HepG2 (cell line): ENCODE data around the gene PATL1. TPM values are rescaled to one million over a fixed set of nuclear protein-coding genes. Genes with fewer than 3 reads are reported as not detected.

Source experiments
- BCL6 ChIP-seq: IDR thresholded peaks from 2 replicates; pipeline ENCODE4 v1.6.1; 2016; ENCODE audit warnings: missing genetic modification reagents, missing compliant biosample characterization
- EP300 ChIP-seq, 3 experiments: sonication (generic) in 1 of 3; formaldehyde crosslinking in 1 of 3; IDR thresholded peaks; 2 replicates each; pipeline versions ENCODE4 v1.5.1 to v1.6.1; 2011 to 2020; ENCODE audit warnings: low read depth in 2 of 3, low read length in 2 of 3, borderline replicate concordance in 1 of 3, improper control_type of control experiment in 1 of 3, mild to moderate bottlenecking in 1 of 3, missing genetic modification reagents in 1 of 3, moderate library complexity in 1 of 3
- HMG20A ChIP-seq: IDR thresholded peaks from 2 replicates; pipeline ENCODE4 v1.6.1; 2016; ENCODE audit warnings: borderline replicate concordance
- MBNL3 ChIP-seq: fragments of 250-450 bp; sonication (Bioruptor Pico); conservative IDR thresholded peaks from 2 replicates; pipeline ENCODE4 v1.8.0; 2022; ENCODE audit warnings: mild to moderate bottlenecking, inconsistent platforms
- SALL2 ChIP-seq: sonication (generic); formaldehyde crosslinking; IDR thresholded peaks from 2 replicates; pipeline ENCODE4 v1.8.1; 2023; ENCODE audit warnings: mild to moderate bottlenecking, missing genetic modification reagents, inconsistent platforms
- SIN3A ChIP-seq: IDR thresholded peaks from 2 replicates; pipeline ENCODE4 v1.6.1; 2011; ENCODE audit warnings: low read depth, mild to moderate bottlenecking, control low read depth, low read length, borderline replicate concordance
- ZNF569 ChIP-seq: sonication (generic); formaldehyde crosslinking; IDR thresholded peaks from 2 replicates; pipeline ENCODE4 v1.5.0; 2020; ENCODE audit warnings: mild to moderate bottlenecking, missing genetic modification reagents, moderate library complexity, borderline replicate concordance
- ZNF629 ChIP-seq: sonication (generic); formaldehyde crosslinking; conservative IDR thresholded peaks from 2 replicates; pipeline ENCODE4 v1.5.0; 2020; ENCODE audit warnings: missing genetic modification reagents
- polyA plus RNA-seq, 8 experiments: library from polyadenylated mRNA; depleted of rRNA in 3 of 8; stranded (reverse) in 7 of 8; unstranded in 1 of 8; fragments of >200 nt; fragmentation: Illumina TruSeq in 4 of 8; extraction: Trizol in 4 of 8; gene quantifications; 2 replicates each; pipeline versions ENCODE4 v1.2.1 to v1.2.3, GENCODE V29; 2011 to 2016; ENCODE audit warnings: low read depth in 4 of 8, missing spikeins in 1 of 8, mixed read lengths in 1 of 8; ENCODE audit not compliant: insufficient read depth in 1 of 8
- total RNA-seq, 5 experiments: library from RNA; depleted of rRNA; stranded (reverse); fragments of >200 nt; fragmentation: Illumina TruSeq; extraction: Trizol; gene quantifications; 2 replicates each; pipeline ENCODE4 v1.2.3, GENCODE V29; 2016; ENCODE audit warnings: low read depth in 1 of 5
- TF ChIP-seq, protein P1 (sequence below): IDR thresholded peaks from 2 replicates; pipeline ENCODE4 v1.4.0; 2020; ENCODE audit warnings: mild to moderate bottlenecking, missing genetic modification reagents
- TF ChIP-seq, protein P2 (sequence below): sonication (generic); formaldehyde crosslinking; IDR thresholded peaks from 2 replicates; pipeline ENCODE4 v1.4.0; 2020; ENCODE audit warnings: mild to moderate bottlenecking, missing genetic modification reagents, borderline replicate concordance
- TF ChIP-seq, protein P3 (sequence below): sonication (generic); formaldehyde crosslinking; IDR thresholded peaks from 2 replicates; pipeline ENCODE4 v1.4.0; 2020; ENCODE audit warnings: missing genetic modification reagents, borderline replicate concordance
- TF ChIP-seq, protein P4 (sequence below): sonication (generic); formaldehyde crosslinking; IDR thresholded peaks from 2 replicates; pipeline ENCODE4 v1.4.0; 2020; ENCODE audit warnings: missing genetic modification reagents
- TF ChIP-seq, protein P5 (sequence below): sonication (generic); formaldehyde crosslinking; IDR thresholded peaks from 2 replicates; pipeline ENCODE4 v1.8.0; 2022; ENCODE audit warnings: mild to moderate bottlenecking, missing genetic modification reagents
- TF ChIP-seq, protein P6 (sequence below): sonication (generic); formaldehyde crosslinking; IDR thresholded peaks from 2 replicates; pipeline ENCODE4 v1.4.0; 2020; ENCODE audit warnings: missing genetic modification reagents

Gene PATL1
- total and polyA plus RNA-seq, 2 of the 13 experiments (the other 11 are each of a cell fraction or from before 2014, with no cell fraction given), result 12.9 to 26.8 TPM

DNA sequence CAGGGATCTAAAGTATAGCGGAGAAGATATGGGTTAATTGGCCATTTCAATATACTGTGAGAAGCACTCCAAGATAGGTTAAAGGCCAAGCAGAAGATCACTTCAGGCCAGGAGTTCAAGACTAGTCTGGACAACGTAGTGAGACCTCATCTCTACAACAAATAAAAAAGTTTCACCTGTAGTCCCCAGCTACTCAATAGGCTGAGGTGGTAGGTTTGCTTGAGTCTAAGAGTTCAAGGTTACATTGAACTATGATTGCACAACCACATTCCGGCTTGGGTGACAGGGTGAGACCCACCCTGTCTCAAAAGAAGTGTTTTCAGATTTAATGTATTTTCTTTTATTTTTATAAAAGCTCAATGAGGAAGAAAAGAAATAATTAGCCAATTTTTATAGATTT, 25.4 kb downstream of the PATL1 start (continued):
- TF ChIP-seq, protein P1, sequence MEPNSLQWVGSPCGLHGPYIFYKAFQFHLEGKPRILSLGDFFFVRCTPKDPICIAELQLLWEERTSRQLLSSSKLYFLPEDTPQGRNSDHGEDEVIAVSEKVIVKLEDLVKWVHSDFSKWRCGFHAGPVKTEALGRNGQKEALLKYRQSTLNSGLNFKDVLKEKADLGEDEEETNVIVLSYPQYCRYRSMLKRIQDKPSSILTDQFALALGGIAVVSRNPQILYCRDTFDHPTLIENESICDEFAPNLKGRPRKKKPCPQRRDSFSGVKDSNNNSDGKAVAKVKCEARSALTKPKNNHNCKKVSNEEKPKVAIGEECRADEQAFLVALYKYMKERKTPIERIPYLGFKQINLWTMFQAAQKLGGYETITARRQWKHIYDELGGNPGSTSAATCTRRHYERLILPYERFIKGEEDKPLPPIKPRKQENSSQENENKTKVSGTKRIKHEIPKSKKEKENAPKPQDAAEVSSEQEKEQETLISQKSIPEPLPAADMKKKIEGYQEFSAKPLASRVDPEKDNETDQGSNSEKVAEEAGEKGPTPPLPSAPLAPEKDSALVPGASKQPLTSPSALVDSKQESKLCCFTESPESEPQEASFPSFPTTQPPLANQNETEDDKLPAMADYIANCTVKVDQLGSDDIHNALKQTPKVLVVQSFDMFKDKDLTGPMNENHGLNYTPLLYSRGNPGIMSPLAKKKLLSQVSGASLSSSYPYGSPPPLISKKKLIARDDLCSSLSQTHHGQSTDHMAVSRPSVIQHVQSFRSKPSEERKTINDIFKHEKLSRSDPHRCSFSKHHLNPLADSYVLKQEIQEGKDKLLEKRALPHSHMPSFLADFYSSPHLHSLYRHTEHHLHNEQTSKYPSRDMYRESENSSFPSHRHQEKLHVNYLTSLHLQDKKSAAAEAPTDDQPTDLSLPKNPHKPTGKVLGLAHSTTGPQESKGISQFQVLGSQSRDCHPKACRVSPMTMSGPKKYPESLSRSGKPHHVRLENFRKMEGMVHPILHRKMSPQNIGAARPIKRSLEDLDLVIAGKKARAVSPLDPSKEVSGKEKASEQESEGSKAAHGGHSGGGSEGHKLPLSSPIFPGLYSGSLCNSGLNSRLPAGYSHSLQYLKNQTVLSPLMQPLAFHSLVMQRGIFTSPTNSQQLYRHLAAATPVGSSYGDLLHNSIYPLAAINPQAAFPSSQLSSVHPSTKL, result peak; percentile 82
- TF ChIP-seq ZNF629 (CRISPR knock-in tag) (no peak), EP300 (IDR thresholded peaks at IDR 0.05; ENCODE audit: low read depth in 2 of 2, low read length in 2 of 2) (no peak), EP300 (CRISPR knock-in tag; IDR thresholded peaks at IDR 0.05; ENCODE audit: borderline replicate concordance) (no peak), SALL2 (no peak), ZNF569 (CRISPR knock-in tag) (no peak), HMG20A (CRISPR knock-in tag) (peak; percentile 73; the same call in 1 of the 2 replicates), BCL6 (CRISPR knock-in tag) (peak; percentile 71; the same call in 1 of the 2 replicates), SIN3A (no peak), MBNL3 (CRISPR knock-in tag) (no peak)
- TF ChIP-seq, protein P2, sequence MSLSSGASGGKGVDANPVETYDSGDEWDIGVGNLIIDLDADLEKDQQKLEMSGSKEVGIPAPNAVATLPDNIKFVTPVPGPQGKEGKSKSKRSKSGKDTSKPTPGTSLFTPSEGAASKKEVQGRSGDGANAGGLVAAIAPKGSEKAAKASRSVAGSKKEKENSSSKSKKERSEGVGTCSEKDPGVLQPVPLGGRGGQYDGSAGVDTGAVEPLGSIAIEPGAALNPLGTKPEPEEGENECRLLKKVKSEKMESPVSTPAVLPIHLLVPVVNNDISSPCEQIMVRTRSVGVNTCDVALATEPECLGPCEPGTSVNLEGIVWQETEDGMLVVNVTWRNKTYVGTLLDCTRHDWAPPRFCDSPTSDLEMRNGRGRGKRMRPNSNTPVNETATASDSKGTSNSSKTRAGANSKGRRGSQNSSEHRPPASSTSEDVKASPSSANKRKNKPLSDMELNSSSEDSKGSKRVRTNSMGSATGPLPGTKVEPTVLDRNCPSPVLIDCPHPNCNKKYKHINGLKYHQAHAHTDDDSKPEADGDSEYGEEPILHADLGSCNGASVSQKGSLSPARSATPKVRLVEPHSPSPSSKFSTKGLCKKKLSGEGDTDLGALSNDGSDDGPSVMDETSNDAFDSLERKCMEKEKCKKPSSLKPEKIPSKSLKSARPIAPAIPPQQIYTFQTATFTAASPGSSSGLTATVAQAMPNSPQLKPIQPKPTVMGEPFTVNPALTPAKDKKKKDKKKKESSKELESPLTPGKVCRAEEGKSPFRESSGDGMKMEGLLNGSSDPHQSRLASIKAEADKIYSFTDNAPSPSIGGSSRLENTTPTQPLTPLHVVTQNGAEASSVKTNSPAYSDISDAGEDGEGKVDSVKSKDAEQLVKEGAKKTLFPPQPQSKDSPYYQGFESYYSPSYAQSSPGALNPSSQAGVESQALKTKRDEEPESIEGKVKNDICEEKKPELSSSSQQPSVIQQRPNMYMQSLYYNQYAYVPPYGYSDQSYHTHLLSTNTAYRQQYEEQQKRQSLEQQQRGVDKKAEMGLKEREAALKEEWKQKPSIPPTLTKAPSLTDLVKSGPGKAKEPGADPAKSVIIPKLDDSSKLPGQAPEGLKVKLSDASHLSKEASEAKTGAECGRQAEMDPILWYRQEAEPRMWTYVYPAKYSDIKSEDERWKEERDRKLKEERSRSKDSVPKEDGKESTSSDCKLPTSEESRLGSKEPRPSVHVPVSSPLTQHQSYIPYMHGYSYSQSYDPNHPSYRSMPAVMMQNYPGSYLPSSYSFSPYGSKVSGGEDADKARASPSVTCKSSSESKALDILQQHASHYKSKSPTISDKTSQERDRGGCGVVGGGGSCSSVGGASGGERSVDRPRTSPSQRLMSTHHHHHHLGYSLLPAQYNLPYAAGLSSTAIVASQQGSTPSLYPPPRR (CRISPR knock-in tag), result no peak
- TF ChIP-seq, protein P3, sequence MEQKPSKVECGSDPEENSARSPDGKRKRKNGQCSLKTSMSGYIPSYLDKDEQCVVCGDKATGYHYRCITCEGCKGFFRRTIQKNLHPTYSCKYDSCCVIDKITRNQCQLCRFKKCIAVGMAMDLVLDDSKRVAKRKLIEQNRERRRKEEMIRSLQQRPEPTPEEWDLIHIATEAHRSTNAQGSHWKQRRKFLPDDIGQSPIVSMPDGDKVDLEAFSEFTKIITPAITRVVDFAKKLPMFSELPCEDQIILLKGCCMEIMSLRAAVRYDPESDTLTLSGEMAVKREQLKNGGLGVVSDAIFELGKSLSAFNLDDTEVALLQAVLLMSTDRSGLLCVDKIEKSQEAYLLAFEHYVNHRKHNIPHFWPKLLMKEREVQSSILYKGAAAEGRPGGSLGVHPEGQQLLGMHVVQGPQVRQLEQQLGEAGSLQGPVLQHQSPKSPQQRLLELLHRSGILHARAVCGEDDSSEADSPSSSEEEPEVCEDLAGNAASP (CRISPR knock-in tag), result peak; percentile 62; the same call in 1 of the 2 replicates
- TF ChIP-seq, protein P4, sequence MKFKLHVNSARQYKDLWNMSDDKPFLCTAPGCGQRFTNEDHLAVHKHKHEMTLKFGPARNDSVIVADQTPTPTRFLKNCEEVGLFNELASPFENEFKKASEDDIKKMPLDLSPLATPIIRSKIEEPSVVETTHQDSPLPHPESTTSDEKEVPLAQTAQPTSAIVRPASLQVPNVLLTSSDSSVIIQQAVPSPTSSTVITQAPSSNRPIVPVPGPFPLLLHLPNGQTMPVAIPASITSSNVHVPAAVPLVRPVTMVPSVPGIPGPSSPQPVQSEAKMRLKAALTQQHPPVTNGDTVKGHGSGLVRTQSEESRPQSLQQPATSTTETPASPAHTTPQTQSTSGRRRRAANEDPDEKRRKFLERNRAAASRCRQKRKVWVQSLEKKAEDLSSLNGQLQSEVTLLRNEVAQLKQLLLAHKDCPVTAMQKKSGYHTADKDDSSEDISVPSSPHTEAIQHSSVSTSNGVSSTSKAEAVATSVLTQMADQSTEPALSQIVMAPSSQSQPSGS (CRISPR knock-in tag), result no peak
- TF ChIP-seq, protein P5, sequence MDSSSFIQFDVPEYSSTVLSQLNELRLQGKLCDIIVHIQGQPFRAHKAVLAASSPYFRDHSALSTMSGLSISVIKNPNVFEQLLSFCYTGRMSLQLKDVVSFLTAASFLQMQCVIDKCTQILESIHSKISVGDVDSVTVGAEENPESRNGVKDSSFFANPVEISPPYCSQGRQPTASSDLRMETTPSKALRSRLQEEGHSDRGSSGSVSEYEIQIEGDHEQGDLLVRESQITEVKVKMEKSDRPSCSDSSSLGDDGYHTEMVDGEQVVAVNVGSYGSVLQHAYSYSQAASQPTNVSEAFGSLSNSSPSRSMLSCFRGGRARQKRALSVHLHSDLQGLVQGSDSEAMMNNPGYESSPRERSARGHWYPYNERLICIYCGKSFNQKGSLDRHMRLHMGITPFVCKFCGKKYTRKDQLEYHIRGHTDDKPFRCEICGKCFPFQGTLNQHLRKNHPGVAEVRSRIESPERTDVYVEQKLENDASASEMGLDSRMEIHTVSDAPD (CRISPR knock-in tag), result no peak
- TF ChIP-seq, protein P6, sequence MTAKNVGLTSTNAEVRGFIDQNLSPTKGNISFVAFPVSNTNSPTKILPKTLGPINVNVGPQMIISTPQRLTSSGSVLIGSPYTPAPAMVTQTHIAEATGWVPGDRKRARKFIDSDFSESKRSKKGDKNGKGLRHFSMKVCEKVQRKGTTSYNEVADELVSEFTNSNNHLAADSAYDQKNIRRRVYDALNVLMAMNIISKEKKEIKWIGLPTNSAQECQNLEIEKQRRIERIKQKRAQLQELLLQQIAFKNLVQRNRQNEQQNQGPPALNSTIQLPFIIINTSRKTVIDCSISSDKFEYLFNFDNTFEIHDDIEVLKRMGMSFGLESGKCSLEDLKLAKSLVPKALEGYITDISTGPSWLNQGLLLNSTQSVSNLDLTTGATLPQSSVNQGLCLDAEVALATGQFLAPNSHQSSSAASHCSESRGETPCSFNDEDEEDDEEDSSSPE (CRISPR knock-in tag), result no peak
